GM10248 (cell line): ENCODE measurements around the gene POLR3G.

ENCODE experiments used
- CTCF ChIA-PET: fragments of 300-600 bp; sonication (Branson Sonifier 250); formaldehyde crosslinking; extraction: SDS; loops from one replicate; lab custom pipeline; 2021; ENCODE audit warnings: antibody characterized with exemption; lab: Yijun Ruan, JAX
- POLR2A ChIA-PET: fragments of 350-650 bp; sonication (Branson Sonifier 250); formaldehyde crosslinking; extraction: SDS; loops from one replicate; lab custom pipeline; 2020; ENCODE audit warnings: antibody characterized with exemption; lab: Yijun Ruan, JAX
- DNase-seq: peaks from one replicate; pipeline ENCODE4 v3.0.0; 2012; ENCODE audit errors: extremely low spot score
- CTCF ChIP-seq: IDR thresholded peaks from 2 replicates; pipeline ENCODE4 v1.5.1; 2012; ENCODE audit warnings: mild to moderate bottlenecking, low read depth; ENCODE audit errors: extremely low read depth, missing control alignments, control extremely low read depth

Gene POLR3G

GRCh38 chr5:90477621-90478215 is 3.1 kb downstream of the POLR3G start:
- ChIA-PET CTCF (interaction anchor here (1.7 to 2.0 kb wide), 5 partner anchors 16 to 52 kb away, joined by 4 to 7 read pairs (median 5); partner anchors contain the start of gene LYSMD3), POLR2A (no interaction called here)
- no peak for DNase-seq
- TF ChIP-seq CTCF, result no peak

- POLR2A ChIA-PET, result no interaction called here
- CTCF ChIA-PET, result interaction anchor here (1.0 kb wide), 1 partner anchor 28 kb away, joined by 3 read pairs; no protein-coding TSS in a partner anchor
- DNase-seq, result no peak
- TF ChIP-seq CTCF, result no peak
These were observed 5.1 kb downstream of the POLR3G start for GRCh38 chr5:90479611-90480385.

GRCh38 chr5:90480699-90481098 is 6.0 kb downstream of the POLR3G start:
- TF ChIP-seq CTCF, result no peak
- CTCF ChIA-PET, result interaction anchor here (1.0 to 1.5 kb wide), 2 partner anchors 13 to 27 kb away, joined by 3 read pairs; no protein-coding TSS in a partner anchor
- no peak for DNase-seq
- POLR2A ChIA-PET, result no interaction called here

- CTCF ChIA-PET, result no interaction called here
- DNase-seq, result no peak
- POLR2A ChIA-PET, result no interaction called here
These were observed 8.5 kb downstream of the POLR3G start for GRCh38 chr5:90483206-90483605.

GRCh38 chr5:90484540-90484939 is 9.9 kb downstream of the POLR3G start:
- no peak for TF ChIP-seq CTCF
- CTCF ChIA-PET, result no interaction called here
- DNase-seq, result no peak
- POLR2A ChIA-PET, result no interaction called here

More at GRCh38 chr5:90483206-90483605, 8.5 kb downstream of the POLR3G start:
- no peak for TF ChIP-seq CTCF

GRCh38 chr5:90488791-90489190 is 14.1 kb downstream of the POLR3G start:
- ChIA-PET CTCF (interaction anchor here (1.0 kb wide), 1 partner anchor 30 kb away, joined by 3 read pairs; no protein-coding TSS in a partner anchor), POLR2A (no interaction called here)
- DNase-seq, result no peak
- TF ChIP-seq CTCF, result no peak
